GM21423 (cell line): Measurements from ENCODE around the gene TC2N.
"Not testable (repeated sequence)": the region's sequence is repeated elsewhere in the genome, so short reads cannot be mapped to it uniquely, and the experiment has no call there.

ENCODE experiments used
- ATAC-seq: cut with Tn5 transposase; IDR thresholded peaks from one replicate; pipeline ENCODE4 v1.9.1; 2021; ENCODE audit warnings: mild to moderate bottlenecking, moderate library complexity; ENCODE audit not compliant: unreplicated experiment

TC2N gene

DNA sequence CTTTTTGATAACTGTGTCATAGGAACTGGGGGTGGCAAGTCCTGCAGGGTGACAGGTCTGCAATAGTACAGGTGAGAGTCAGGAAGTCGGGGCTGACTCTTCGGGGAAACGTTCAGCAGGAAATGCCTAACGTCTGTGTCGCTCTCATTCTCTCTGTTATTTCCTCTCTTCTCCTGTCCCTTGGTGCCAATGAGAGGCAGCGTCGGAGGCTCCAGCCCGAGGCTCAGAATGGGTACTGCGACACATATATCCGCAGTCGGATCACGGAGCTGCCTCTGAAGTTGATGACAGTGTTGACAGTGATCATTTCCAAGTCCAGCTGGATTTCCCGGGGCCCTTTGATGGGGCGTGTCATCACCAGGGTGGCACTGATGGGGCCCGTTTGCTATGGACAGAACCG lies 2.7 kb upstream of the TC2N start:
- no peak for ATAC-seq

DNA sequence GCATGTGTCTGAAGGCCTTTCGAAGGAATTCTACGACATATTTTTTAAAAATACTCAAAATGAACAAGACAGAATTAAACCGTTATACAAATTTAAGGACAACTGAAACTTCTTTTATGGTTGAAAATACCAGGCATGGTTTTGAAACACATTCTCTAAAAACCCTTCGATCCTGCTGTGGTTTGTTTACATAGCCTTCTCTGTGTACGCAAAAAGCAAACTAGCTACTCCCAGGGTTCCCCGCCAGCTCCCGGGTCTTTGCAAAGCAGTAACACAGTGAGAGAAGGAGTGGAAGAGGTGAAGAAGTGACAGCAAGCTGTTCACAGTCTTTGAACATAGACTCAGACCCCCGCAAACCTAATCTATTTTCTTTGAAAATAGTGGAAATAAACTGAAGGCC lies 2.2 kb upstream of the TC2N start:
- ATAC-seq = no peak

DNA sequence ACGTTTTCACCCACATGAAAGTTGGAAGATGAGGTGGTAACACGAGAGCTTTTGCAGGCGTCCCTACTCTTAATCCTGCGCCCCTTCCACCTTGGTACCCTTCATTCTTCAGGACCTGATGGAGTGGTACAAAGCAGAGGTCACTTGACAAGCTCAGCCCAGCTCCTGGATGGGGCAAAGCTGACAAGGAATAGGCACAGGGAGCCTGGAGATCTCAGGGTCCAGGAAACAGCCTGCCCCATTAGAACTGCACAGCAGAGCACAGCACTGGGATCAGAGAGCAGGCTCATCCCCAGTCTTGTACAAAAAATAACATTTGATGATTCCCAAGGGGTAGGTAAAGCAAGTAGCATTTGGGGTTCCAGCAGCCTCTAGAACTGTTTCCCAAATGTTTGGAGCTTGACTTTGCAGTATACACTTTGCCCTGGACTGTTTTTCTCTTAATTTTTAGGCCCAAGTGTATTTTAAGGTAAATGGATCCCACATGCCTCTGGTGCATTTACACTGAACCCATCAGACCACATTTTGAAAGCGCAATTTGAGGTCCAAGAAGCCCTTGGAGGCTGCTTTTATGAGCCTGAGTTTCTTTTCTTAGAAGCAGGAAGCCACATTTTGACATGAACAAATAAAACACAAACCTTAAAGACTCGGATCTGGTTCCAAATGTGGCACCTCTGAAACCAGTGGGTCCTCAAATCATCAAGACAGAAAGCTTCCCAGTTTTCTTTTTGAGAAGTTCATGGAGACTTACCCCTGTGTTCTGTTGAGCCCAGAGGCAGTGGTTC lies 633 bp downstream of the TC2N start:
- ATAC-seq = no peak

DNA sequence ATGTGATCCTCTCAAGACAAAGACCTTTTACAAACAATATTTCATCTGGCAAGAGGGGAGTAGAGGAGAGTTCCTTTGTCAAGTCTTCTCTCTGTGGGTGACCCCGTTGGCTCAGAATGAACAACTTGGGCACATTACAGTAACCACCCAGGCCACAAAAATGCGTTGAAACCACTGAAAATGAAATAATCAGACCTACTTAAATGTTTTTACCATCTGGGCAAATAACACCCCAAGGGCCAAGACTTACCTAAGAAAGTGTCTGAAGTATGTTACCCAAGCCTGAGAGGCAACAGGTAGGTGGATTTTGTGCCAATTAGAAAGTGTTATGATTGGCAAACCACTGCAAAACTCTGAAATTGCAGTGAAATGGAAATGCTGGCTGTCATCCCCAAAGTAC lies 1.3 kb downstream of the TC2N start:
- no peak for ATAC-seq

DNA sequence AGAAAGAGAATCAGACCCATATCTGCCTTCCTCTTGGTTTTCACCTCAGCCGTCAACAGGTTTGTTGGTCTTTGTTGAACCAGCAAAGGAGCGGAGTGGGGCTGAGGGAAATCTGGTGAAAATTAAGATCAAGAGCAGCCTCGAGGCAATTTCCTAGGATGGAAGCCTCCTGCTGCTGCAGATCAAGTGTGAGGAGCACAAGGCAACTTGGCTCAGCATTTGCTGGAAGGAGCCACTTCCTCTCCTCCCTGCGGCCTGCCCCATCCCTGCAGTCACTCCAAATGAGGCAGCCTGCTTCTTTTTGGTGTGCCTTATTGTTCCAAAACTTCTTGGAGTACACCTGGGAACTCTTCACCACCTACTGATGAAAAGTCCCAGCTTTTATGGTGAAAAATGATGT lies 4.9 kb downstream of the TC2N start:
- no peak for ATAC-seq

DNA sequence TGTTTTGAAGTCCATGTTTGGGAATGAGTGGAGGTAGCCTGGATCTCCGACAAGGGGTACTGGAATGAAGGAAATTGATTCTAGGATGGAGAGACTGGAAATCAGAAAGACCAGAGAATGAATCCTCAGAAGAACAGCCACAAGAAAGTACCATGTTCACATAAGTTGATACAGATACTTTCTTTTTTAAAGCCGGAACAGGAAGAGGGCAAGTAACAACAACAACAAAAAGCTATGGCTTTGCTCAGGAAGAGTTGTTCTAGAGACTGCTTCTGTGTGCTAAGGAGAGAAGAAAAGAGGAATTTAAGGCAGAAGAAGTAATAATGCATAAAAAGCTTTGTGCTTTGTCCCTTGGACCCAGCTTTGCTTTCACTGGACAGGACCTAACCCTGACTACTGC lies 6.2 kb downstream of the TC2N start:
- no peak for ATAC-seq

DNA sequence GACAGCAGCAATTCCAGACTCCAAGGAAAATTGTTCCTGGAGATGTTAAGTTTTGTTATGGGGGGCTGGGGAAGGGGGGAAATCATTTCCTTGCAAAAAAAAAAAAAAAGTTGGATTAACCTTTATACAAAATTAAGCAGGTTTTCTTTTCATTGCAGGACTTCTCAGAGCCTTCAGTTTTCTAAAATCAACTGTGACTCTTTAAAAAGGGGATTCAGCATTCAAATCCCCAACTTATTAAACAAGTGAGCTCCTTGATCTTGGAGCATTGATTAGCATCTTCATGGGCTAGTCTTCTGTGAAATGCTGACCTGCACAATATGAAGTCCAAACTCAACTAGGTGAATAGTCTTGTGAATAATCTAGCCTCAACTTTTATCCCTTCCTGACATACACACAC lies 7.1 kb downstream of the TC2N start:
- no peak for ATAC-seq

DNA sequence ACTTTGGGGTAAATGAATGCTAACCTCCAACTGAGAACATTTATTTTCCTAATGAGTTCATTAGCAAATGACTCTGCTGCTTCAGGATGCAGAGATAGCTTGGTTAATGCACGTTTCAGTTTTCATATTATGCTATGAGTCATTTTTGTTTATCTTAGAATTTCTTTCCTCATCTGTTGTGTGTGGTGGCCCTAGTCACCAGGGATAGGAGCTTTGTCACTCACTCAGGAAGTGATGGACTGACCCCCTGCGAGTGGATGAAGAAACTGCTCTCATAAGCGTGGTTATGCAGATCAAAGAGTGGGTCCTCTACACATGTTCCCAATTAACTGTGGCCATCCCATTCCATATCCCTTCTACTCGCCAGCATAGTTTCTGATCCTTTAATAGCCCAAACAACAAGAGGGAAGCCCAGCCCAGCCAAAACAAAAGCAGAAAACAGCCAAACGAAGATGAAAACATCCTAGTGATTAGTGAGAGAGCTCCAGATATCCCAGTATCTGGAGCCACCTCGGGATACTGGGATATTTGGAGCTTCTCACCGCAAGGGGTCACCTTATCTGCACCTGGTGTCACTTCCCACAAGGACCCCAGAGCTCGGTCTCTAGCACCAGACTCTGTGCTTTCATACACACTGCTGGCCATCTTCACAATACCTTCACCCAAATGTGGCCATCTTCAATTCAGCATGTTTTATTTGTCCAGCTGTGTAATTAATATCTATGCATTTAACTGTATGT lies 8.6 kb downstream of the TC2N start:
- peak; percentile 81 for ATAC-seq

DNA sequence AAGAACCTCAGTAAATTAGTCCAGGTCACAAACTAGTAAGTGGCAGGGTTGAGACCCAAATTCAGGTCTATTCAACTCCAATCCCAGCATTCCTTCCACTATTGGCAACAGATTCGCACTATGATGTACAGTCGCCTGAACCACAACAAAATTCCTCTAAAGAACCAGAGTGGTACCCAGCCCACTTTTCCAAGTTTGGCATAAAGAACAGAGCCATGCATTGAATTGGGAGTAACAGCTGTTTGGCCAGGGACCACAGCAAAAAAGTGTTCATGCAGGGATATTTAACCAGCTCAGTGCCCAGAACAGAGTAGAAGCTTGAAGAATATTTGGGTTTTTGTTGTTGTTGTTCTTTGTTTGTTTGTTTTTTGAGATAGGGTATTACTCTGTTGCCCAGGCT lies 9.7 kb downstream of the TC2N start:
- ATAC-seq = no peak

DNA sequence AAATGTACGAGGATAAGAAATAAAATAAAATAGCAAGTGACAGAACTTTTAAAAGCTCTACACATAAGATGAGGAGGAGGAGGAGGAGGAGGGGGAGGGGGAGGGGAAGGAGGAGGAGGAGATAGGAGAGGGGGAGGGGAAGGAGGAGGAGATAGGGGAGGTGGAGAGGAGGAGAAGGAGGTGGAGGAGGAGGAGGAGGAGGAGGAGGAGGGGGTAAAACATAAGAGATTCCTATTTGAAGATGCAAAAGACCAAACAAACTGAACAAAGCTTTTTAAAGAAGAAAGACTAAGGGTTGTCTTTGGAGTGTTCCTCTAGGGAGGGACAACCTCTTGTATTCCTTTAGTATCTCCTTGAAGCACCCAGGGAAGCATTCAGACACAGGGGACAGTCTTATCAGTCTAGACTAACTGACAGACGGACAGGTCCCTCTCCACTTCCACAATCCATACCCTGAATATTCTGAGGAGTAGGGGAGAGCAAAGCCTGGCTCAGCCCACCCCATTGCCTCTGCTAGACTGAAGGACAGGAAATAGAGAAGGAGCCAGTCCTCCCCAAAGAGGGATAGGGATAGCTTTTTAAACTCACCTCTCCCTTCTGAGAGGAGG lies 12.9 kb downstream of the TC2N start:
- ATAC-seq = no peak

DNA sequence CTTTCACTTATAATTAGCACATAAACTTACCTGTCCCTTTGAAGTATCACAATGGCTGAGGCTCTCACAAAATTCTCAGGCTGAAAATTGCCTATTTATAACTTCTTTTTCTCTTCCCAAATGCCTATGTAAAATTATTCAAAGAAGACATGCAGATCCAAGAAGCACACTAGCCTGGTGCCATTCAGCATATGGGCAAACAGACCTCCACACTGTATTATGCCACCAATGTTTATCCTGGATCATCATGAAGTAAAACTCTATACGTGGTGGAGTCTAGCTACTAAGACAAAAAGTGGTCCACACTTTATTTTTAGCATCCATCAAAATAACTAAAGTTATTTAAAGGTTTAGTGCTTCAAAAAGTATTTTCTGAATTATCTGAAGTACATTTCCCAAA lies 15.8 kb downstream of the TC2N start:
- ATAC-seq = no peak

DNA sequence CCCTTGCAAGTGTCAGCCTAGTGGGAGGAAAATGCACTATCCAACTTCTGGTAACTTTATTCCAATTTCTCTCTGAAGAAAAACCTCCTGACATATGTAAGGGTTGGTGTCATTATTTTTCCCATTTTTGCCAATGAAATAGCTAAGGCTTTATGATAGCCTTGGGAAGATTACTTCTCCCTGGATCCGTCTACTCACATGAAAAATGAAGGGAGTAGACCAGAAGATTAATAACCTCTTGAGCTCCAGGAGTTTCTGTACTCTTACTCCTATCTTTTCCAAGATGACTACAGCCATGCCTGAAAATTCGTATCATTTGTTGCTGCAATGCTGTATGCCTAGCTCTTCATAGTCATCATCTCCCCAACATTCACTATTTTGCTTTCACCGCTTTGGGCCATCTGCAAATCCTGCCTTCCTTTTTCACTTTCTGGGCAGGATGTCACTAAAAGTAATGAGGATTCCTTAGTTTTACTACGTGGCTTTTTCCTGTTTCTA lies 18.8 kb downstream of the TC2N start:
- no peak for ATAC-seq

DNA sequence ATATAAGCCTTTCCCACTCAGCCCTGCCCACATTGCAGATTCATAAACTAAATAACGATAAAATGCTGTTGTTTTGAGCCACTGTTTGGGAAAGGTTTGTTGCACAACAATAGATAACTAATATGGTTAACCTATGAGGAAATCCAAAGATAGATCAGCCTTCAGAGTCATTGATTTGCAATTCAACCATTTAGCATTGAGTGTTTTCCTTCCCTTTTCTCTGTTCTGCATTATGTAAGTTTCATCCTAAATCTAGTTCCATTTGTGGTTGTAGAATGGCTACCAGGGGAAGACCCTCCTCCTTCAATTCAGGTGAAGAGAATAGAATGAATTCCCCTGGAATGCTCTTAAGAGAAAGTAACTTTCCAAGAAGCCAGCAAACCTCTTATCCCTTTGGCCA lies 19.6 kb downstream of the TC2N start:
- no peak for ATAC-seq

DNA sequence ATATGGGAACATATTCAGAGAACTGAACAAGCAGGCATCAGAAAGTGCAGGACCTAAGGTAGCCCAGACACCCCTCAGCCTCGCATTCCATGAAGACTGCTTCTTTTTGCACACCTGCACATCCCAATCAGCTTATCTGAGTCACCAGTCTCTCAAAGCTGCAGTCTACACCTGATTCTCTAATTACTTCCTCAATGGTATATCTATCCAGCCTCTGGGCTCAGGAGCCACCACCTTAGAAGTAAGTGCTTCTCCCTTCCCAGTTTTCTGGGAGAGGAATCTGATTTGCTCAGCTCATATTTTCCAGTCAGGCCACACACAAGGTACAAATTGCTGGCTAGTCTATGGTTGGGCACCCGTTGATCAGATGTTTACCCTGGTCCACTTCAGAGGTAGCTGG lies 21.7 kb downstream of the TC2N start:
- no peak for ATAC-seq

DNA sequence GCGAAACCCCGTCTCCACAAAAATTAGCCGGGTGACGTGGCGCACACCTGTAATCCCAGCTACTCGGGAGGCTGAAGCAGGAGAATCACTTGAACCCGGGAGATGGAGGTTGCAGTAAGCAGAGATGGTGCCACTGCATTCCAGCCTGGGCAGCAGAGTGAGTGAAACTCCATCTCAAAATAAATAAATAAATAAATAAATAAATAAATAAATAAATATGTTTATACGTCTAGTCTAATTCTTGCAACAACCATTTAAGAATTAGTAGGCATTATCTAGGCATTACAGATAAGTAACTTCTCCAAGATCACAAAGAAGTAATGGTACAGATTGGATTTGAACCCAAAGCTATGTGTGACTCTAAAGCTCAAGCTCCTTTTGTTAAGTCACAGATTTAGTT lies 22.3 kb downstream of the TC2N start:
- ATAC-seq = not testable (repeated sequence)

DNA sequence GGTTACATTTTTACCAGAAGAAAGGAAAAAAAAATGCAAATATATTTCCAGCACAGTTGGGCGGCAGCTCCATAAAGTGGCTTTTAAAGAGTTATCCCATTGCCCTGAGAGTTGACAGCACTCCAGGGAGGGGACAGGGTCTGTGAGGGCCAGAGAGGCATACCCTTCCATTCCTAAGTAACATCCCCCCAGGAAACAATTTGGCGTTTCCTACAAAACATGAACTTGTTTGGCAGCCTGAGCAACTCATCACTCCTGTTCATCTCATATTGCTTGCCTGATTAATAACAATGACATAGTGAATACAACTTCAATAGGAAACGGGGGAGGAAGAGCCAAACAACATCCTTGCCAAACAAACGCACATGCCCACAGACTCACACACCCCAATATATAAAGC lies 23.3 kb downstream of the TC2N start:
- no peak for ATAC-seq

DNA sequence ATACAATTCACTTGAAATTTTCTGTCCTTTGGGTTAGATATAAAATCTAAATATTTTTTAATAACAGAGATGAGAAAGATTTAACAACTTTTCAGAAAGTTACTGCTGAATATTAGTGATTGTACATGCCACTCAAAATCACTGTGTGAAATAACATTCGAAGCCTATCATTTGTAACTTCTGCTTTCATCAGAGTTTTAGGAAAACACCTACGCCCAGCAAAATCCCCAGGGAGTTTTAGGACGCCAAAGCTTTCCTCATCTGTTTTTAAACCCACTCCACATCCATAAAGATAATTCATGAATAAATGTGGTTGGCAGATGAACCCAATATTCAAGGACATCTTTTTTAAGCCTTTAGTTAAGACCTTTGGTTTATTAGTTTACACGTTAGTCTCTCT lies 23.9 kb downstream of the TC2N start:
- ATAC-seq = no peak

DNA sequence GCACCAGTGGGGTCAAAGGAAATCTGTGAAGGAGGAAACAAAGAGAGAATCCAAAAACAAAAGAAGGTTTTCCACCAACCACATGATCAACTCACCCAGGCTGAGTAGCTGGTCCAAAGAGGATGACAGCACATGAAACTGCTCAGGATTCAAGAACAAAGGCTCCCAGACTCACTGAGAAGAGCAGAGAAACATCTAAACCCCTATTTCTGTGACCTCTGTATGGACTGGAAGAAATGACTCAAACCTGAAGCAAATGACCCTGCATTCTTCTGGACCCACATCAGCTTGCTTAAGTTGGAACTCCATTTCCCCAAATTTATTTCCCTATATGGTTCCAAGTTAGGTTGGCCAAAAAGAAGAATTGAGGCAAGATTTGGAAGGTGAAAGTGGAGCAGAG lies 26.3 kb downstream of the TC2N start:
- ATAC-seq = no peak

DNA sequence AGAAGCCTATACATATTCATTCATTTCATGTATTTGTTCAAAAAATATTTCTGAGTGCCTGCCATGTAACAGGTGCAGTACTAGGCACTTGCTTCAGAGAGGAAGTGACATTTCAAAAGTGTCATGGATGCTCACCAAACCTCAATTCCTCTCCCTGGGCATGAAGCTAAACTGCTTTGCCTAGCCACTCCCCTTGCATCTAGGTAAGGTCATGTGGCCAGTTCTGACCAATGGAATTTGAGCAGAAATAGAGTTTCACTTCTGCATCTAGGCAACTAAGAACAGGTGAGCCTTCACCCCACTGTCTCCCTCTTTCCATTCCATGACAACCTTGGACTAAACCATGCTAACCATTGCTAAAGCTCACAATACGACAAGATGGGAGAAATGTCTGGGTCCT lies 27.6 kb downstream of the TC2N start:
- no peak for ATAC-seq

DNA sequence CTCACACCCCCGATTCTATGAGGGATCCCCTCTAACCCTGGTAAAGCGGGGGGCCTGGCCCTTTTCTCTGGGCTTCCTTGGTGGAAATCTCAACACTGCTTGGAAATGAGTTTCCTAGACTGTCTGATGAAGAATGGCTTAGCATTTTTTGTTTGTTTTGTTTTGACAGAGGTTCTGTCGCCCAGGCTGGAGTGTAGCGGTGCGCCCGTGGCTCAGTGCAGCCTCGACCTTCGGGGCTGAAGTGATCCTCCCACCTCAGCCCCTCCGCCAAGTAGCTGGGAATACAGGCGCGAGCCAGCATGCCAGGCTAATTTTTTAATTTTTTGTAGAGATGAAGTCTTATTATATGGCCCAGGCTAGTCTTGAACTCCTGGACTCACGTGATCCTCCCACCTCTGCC lies 30.3 kb downstream of the TC2N start:
- no peak for ATAC-seq

DNA sequence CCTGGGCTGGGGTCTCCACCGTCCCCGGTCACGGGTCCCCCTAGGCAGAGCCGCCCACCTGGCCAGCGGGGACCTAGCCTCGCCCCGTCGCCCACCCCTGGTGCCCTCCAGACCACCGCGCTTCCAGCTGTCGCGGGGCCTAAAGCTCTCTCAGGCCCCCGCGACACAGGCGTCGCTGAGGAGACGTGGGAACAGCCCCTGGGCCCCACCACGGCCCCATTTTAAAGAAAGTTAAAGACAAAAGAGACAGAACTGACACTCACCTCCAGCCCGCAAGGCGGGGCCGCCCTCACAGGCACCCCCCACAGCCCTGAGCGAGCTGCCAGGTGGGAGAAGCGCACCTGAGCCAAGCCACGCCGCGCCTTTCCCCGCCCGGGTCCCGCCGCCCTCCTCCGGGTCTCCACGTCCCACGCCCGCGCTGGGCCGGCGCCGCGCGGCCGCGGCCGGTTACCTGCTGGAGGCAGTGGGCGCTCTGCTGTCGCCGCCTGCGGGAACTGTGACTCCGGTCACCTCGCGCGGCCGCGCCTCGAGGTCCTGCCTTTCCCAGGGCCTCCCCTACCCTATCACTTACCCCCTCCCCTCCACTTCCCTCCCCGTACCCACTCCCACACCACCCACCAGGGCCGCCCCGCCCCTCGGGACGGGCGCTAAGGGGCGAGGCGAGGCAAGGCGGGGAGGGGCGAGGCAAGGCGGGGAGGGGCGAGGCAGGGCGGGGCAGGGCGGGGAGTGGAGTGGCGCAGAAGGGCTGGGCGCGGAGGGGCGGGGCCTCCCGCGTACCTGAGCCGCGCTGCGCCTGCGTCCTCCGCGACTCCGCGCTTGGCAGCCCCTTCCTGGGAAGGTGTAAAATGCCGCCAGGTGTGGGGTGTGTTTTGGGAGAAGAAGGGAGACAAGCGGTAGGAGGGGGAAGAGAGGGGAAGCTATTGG lies 31.2 kb downstream of the TC2N start:
- peak; percentile 63 for ATAC-seq
